HEK293T (cell line): ENCODE data around the gene SERPINI1.

Experiments used
- ARNT ChIP-seq: fragments of 450-650 bp; IDR thresholded peaks from 2 replicates; pipeline ENCODE4 v1.6.1; 2017; ENCODE audit warnings: mild to moderate bottlenecking
- BHLHE40 ChIP-seq: fragments of 450-650 bp; IDR thresholded peaks from 2 replicates; pipeline ENCODE4 v1.6.1; 2016; ENCODE audit warnings: mild to moderate bottlenecking, moderate library complexity, borderline replicate concordance
- CTBP1 ChIP-seq: fragments of 450-650 bp; IDR thresholded peaks from 2 replicates; pipeline ENCODE4 v1.6.1; 2016; ENCODE audit warnings: borderline replicate concordance
- ELF4 ChIP-seq: fragments of 450-650 bp; IDR thresholded peaks from 2 replicates; pipeline ENCODE4 v1.6.1; 2017; ENCODE audit warnings: antibody characterized with exemption
- FOXK2 ChIP-seq: fragments of 450-650 bp; IDR thresholded peaks from 2 replicates; pipeline ENCODE4 v1.6.1; 2016; ENCODE audit warnings: mild to moderate bottlenecking
- HDGF ChIP-seq: fragments of 450-650 bp; IDR thresholded peaks from 2 replicates; pipeline ENCODE4 v1.6.1; 2017; ENCODE audit warnings: antibody characterized with exemption, borderline replicate concordance
- L3MBTL2 ChIP-seq: fragments of 450-650 bp; conservative IDR thresholded peaks from 2 replicates; pipeline ENCODE4 v1.6.1; 2016; ENCODE audit warnings: mild to moderate bottlenecking
- NFRKB ChIP-seq: fragments of 450-650 bp; IDR thresholded peaks from 2 replicates; pipeline ENCODE4 v1.6.1; 2016; ENCODE audit warnings: mild to moderate bottlenecking, moderate library complexity
- SP1 ChIP-seq: fragments of 450-650 bp; IDR thresholded peaks from 2 replicates; pipeline ENCODE4 v1.6.1; 2017
- SUZ12 ChIP-seq: fragments of 450-650 bp; IDR thresholded peaks from 2 replicates; pipeline ENCODE4 v1.6.1; 2016; ENCODE audit warnings: mild to moderate bottlenecking
- TF ChIP-seq, protein P1 (sequence below): fragments of 450-650 bp; IDR thresholded peaks from 2 replicates; pipeline ENCODE4 v1.6.1; 2016

DNA sequence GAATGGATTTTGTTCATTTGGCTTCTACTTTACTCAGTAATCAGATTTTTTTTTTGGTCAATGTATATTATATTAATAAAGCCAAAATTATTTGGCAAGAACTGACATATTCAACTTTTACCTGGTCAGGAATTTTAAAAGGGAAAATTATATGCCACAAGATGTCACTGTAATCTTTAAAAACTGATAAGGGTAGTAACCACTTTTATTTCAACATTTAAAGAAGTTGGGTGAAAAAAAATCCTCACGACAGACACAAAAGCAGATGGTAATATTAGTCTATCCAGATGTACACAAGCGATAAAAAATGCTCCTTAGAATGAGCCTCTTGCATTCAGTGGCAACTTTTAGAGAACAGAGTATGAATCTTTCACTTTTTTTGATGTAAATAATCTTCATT is 101.9 kb downstream of the SERPINI1 start:
- TF ChIP-seq ELF4 (no peak), CTBP1 (no peak), NFRKB (no peak), SP1 (no peak), FOXK2 (no peak), L3MBTL2 (no peak), ARNT (no peak), BHLHE40 (no peak), HDGF (no peak), SUZ12 (no peak)
- TF ChIP-seq, protein P1, sequence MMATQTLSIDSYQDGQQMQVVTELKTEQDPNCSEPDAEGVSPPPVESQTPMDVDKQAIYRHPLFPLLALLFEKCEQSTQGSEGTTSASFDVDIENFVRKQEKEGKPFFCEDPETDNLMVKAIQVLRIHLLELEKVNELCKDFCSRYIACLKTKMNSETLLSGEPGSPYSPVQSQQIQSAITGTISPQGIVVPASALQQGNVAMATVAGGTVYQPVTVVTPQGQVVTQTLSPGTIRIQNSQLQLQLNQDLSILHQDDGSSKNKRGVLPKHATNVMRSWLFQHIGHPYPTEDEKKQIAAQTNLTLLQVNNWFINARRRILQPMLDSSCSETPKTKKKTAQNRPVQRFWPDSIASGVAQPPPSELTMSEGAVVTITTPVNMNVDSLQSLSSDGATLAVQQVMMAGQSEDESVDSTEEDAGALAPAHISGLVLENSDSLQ, result no peak
